HL-60/S4 treated with retinoic acid at 250 ng/mL for 4 days and 3 days (cell line): ENCODE measurements around the gene NLRC3.

Experiments used
- in situ Hi-C: fragments of 300-500 bp; cut with MboI; formaldehyde crosslinking; loops from 2 replicates; pipeline ENCODE4 v1.7.0; 2022; ENCODE audit warnings: low sequenced_read_pairs

NLRC3 gene

GRCh38 chr16:3581392-3581791, 4.2 kb upstream of the NLRC3 start:
- in situ Hi-C loops, result no loop called here

GRCh38 chr16:3580686-3581085, 3.5 kb upstream of the NLRC3 start:
- in situ Hi-C loops, result no loop called here

GRCh38 chr16:3580251-3580651, 3.0 kb upstream of the NLRC3 start:
- in situ Hi-C loops, result no loop called here

GRCh38 chr16:3579776-3580175, 2.6 kb upstream of the NLRC3 start:
- in situ Hi-C loops, result no loop called here

GRCh38 chr16:3578610-3579551, 1.7 kb upstream of the NLRC3 start:
- in situ Hi-C loops, result no loop called here

- in situ Hi-C loops, result no loop called here
Observed at GRCh38 chr16:3578121-3578520, 918 bp upstream of the NLRC3 start.

GRCh38 chr16:3576211-3576610, 992 bp downstream of the NLRC3 start:
- in situ Hi-C loops, result no loop called here

- in situ Hi-C loops, result no loop called here
Observed at GRCh38 chr16:3575491-3575890, 1.7 kb downstream of the NLRC3 start.

GRCh38 chr16:3574195-3574594, 3.0 kb downstream of the NLRC3 start:
- in situ Hi-C loops, result no loop called here

GRCh38 chr16:3573146-3573815, 3.9 kb downstream of the NLRC3 start:
- in situ Hi-C loops, result no loop called here

GRCh38 chr16:3570420-3571062, 6.7 kb downstream of the NLRC3 start:
- in situ Hi-C loops, result no loop called here

- in situ Hi-C loops, result no loop called here
Observed at GRCh38 chr16:3569851-3570250, 7.4 kb downstream of the NLRC3 start.

GRCh38 chr16:3566990-3567389, 10.2 kb downstream of the NLRC3 start:
- in situ Hi-C loops, result no loop called here

GRCh38 chr16:3564889-3565141, 12.4 kb downstream of the NLRC3 start:
- in situ Hi-C loops, result no loop called here

GRCh38 chr16:3564130-3564888, 12.9 kb downstream of the NLRC3 start:
- in situ Hi-C loops, result no loop called here

- in situ Hi-C loops, result no loop called here
Observed at GRCh38 chr16:3562914-3563480, 14.2 kb downstream of the NLRC3 start.

- in situ Hi-C loops, result no loop called here
Observed at GRCh38 chr16:3561626-3562025, 15.6 kb downstream of the NLRC3 start.

GRCh38 chr16:3554351-3554928, 22.8 kb downstream of the NLRC3 start:
- in situ Hi-C loops, result no loop called here

- in situ Hi-C loops, result no loop called here
Observed at GRCh38 chr16:3553138-3553923, 23.9 kb downstream of the NLRC3 start.
